Suprapubic skin (tissue), 4 donors: ENCODE results near the gene CEP131. TPM values are rescaled to one million over a fixed set of nuclear protein-coding genes. Genes with fewer than 3 reads are reported as not detected.

Experiments used
- DNase-seq, 2 donors: peaks; one replicate each; pipeline ENCODE4 v3.0.0-alpha.2; 2019; ENCODE audit warnings: low spot score in 2 of 2
- H3K27ac ChIP-seq: fragments of 200-600 bp; sonication (generic); one replicate; pipeline ENCODE4 v1.5.1; 2019
- H3K27me3 ChIP-seq: fragments of 200-600 bp; sonication (generic); one replicate; pipeline ENCODE4 v1.5.1; 2019
- H3K36me3 ChIP-seq: fragments of 200-600 bp; sonication (generic); one replicate; pipeline ENCODE4 v1.5.1; 2019
- H3K4me1 ChIP-seq: fragments of 200-600 bp; sonication (generic); one replicate; pipeline ENCODE4 v1.5.1; 2019
- H3K4me3 ChIP-seq: fragments of 200-600 bp; sonication (generic); one replicate; pipeline ENCODE4 v1.5.1; 2019; ENCODE audit warnings: mild to moderate bottlenecking
- H3K9me3 ChIP-seq: fragments of 200-600 bp; sonication (generic); one replicate; pipeline ENCODE4 v1.5.1; 2019
- EP300 ChIP-seq: sonication (generic); formaldehyde crosslinking; IDR thresholded peaks from one replicate; pipeline ENCODE4 v1.6.1; 2017; ENCODE audit warnings: antibody characterized with exemption
- POLR2A ChIP-seq, 2 donors: fragments of 450-650 bp; IDR thresholded peaks; one replicate each; pipeline ENCODE4 v1.6.1; 2017; ENCODE audit warnings: antibody characterized with exemption in 2 of 2, mild to moderate bottlenecking in 2 of 2, moderate library complexity in 2 of 2
- POLR2AphosphoS5 ChIP-seq, 3 donors: sonication (generic); formaldehyde crosslinking; IDR thresholded peaks; one replicate each; pipeline ENCODE4 v1.6.1; 2017; ENCODE audit warnings: antibody characterized with exemption in 3 of 3
- WGBS: methylation state at CpG from one replicate; pipeline ENCODE4 v1.1.5; 2018; 5-methylcytosine and 5-hydroxymethylcytosine counted together
- total RNA-seq, 4 donors: library from RNA; depleted of rRNA; stranded (reverse); fragments of >200 nt; gene quantifications; one replicate each; pipeline ENCODE4 v1.1.0, GENCODE V29; 2016
- TF ChIP-seq, protein P1 (sequence below), 2 donors: fragments of 200-600 bp in 1 of 2; fragments of 450-650 bp in 1 of 2; sonication (generic) in 1 of 2; IDR thresholded peaks; one replicate each; pipeline ENCODE4 v1.5.1; 2016 to 2019; ENCODE audit warnings: antibody characterized with exemption in 2 of 2, mild to moderate bottlenecking in 1 of 2, moderate library complexity in 1 of 2

The CEP131 gene
- total RNA-seq, 4 donors from 2014 or later: 4.2 to 9.5 (median 8.0) TPM

DNA sequence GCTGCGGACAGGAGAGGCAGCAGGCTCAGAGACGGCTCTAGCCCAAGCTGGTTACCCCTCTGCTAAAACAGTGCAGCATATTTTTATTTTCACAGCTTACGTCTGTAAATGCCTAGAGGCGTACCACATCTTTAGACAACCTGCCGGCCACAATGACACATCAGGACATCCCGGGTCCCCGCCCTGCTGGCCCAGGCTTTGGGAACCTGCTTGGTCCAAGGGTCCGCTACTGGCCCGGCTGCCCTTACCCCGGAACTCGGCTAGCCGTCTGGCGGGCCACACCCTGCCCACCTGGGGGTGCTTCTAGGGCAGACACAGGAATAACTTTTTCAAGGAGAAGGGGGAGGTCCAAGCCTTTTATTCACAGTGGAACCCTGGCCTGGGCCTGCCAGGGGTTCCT is 4.3 kb downstream of the CEP131 start:
- TF ChIP-seq EP300: no peak
- TF ChIP-seq POLR2AphosphoS5 (IDR thresholded peaks at IDR 0.05): no peak
- TF ChIP-seq, protein P1, sequence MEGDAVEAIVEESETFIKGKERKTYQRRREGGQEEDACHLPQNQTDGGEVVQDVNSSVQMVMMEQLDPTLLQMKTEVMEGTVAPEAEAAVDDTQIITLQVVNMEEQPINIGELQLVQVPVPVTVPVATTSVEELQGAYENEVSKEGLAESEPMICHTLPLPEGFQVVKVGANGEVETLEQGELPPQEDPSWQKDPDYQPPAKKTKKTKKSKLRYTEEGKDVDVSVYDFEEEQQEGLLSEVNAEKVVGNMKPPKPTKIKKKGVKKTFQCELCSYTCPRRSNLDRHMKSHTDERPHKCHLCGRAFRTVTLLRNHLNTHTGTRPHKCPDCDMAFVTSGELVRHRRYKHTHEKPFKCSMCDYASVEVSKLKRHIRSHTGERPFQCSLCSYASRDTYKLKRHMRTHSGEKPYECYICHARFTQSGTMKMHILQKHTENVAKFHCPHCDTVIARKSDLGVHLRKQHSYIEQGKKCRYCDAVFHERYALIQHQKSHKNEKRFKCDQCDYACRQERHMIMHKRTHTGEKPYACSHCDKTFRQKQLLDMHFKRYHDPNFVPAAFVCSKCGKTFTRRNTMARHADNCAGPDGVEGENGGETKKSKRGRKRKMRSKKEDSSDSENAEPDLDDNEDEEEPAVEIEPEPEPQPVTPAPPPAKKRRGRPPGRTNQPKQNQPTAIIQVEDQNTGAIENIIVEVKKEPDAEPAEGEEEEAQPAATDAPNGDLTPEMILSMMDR (IDR thresholded peaks at IDR 0.05): no peak
- TF ChIP-seq POLR2A (IDR thresholded peaks at IDR 0.05): no peak
- WGBS: 96% methylated on average over 5 of the region's 13 CpGs

DNA sequence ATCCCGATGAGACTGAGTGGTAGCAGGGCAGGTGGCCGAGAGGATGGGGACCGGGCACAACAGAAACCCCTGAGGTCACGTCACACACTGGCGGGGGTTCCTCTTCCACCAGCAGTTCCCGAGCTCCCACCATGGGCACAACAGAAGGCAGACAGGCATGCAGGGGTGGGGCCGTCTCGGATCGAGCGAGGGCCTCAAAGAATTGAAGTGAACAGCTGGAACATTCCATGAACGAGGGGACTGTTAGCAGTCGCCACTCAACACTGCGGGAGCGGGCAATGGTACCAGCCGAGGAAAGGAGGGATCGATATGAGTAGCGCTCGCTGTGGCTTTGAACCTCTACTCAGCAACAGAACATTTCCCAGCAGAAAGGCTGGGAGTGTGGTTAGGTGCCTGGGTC is 5.3 kb downstream of the CEP131 start:
- TF ChIP-seq EP300 (no peak), POLR2AphosphoS5 (IDR thresholded peaks at IDR 0.05) (no peak), POLR2A (IDR thresholded peaks at IDR 0.05) (no peak)
- TF ChIP-seq, protein P1 (IDR thresholded peaks at IDR 0.05): no peak
- no peak overlapping the region for H3K4me3 ChIP-seq
- no peaks in the 10 kb centered on the region for H3K9me3 ChIP-seq
- DNase-seq: no peak
- 88% methylated on average over 18 of the region's 18 CpGs for WGBS
- H3K4me1 ChIP-seq: peaks cover 14% of the 10 kb centered on the region
- no peak overlapping the region for H3K27ac ChIP-seq
- no peaks in the 10 kb centered on the region for H3K27me3 ChIP-seq
- peaks cover 5% of the 10 kb centered on the region for H3K36me3 ChIP-seq

More for the DNA sequence above, 4.3 kb downstream of the CEP131 start:
- peaks cover 19% of the 10 kb centered on the region for H3K4me1 ChIP-seq
- no peak for DNase-seq
- peaks cover 5% of the 10 kb centered on the region for H3K36me3 ChIP-seq
- no peaks in the 10 kb centered on the region for H3K9me3 ChIP-seq
- no peaks in the 10 kb centered on the region for H3K27me3 ChIP-seq
- H3K4me3 ChIP-seq: no peak overlapping the region
- no peak overlapping the region for H3K27ac ChIP-seq

DNA sequence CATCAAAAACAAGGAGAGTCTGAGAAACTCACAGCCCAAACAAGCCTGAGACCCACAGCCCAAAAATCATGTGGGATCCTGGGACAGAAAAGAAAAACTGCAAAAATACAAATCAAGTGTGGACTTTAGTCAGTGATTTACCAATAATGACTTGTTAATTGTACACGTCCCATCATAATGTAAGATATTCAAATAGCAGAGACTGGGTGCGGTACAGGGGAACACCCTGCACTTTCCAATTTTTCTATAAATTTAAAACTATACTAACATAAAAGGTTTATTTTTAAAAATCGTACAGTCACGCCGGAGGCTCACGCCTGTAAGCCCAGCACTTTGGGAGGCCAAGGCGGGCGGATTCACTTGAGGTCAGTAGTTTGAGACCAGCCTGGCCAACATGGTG is 8.8 kb downstream of the CEP131 start:
- Histone ChIP-seq H3K4me3 (no peak overlapping the region), H3K9me3 (no peaks in the 10 kb centered on the region), H3K27me3 (no peaks in the 10 kb centered on the region), H3K36me3 (peaks cover 5% of the 10 kb centered on the region), H3K4me1 (no peaks in the 10 kb centered on the region), H3K27ac (no peak overlapping the region)
- no peak for DNase-seq
- WGBS: 94% methylated on average over 8 of the region's 8 CpGs
- TF ChIP-seq, protein P1 (IDR thresholded peaks at IDR 0.05): no peak
- TF ChIP-seq POLR2A (IDR thresholded peaks at IDR 0.05): no peak
- no peak for TF ChIP-seq POLR2AphosphoS5 (IDR thresholded peaks at IDR 0.05)
- TF ChIP-seq EP300: no peak

DNA sequence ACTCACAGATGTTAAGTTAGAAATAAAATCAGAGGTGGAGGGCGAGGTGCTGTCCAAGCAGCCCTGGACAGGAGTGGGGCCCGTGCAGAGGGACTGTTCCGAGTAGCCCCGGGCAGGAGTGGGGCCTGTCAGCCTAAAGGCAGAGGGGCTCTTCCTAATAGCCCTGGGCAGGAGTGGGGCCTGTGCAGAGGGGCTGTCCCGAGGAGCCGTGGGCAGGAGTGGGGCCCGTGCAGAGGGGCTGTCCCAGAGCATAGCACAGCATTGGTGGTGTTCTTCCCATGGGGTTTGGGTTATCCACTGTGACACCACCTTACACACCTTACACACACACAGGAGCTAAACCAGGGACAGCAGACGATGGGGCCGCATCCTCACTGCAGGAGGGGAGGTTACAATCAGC is 10.4 kb downstream of the CEP131 start:
- Histone ChIP-seq H3K27me3 (no peaks in the 10 kb centered on the region), H3K4me1 (no peaks in the 10 kb centered on the region), H3K27ac (no peak overlapping the region), H3K36me3 (no peaks in the 10 kb centered on the region), H3K9me3 (no peaks in the 10 kb centered on the region), H3K4me3 (no peak overlapping the region)
- 84% methylated on average over 9 of the region's 9 CpGs for WGBS
- TF ChIP-seq EP300: no peak
- TF ChIP-seq POLR2A (IDR thresholded peaks at IDR 0.05): no peak
- TF ChIP-seq, protein P1 (IDR thresholded peaks at IDR 0.05): no peak
- no peak for TF ChIP-seq POLR2AphosphoS5 (IDR thresholded peaks at IDR 0.05)
- no peak for DNase-seq

DNA sequence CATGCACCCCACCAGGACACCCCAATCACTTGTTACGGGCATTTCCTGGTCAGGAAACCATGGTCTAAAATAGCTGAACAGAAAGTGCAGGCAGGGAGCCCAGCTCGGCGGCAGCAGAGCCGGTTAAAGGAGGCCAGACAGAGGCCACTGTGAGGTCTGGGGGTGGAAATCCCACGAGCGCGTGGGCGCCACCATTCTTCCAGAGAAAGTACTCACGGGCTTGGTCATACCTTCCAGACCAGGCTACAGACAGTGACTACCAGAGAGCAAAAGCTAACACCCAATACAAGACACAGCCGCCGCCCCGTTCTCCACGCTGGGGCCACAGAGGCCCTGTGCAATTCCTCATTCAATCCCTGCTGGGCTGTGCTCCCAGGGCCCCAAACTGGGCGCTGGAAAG is 11.9 kb downstream of the CEP131 start:
- 75% methylated on average over 14 of the region's 14 CpGs for WGBS
- H3K9me3 ChIP-seq: no peaks in the 10 kb centered on the region
- H3K4me1 ChIP-seq: no peaks in the 10 kb centered on the region

More for the DNA sequence above, 11.9 kb downstream of the CEP131 start:
- Histone ChIP-seq H3K36me3 (peaks cover 9% of the 10 kb centered on the region), H3K4me3 (no peak overlapping the region), H3K27me3 (no peaks in the 10 kb centered on the region), H3K27ac (no peak overlapping the region)
- DNase-seq: no peak
- no peak for TF ChIP-seq EP300
- TF ChIP-seq POLR2AphosphoS5 (IDR thresholded peaks at IDR 0.05): no peak
- TF ChIP-seq POLR2A (IDR thresholded peaks at IDR 0.05): no peak
- TF ChIP-seq, protein P1 (IDR thresholded peaks at IDR 0.05): no peak
